Measurements from ENCODE around the gene PTPRD.

- TF ChIP-seq ZNF140 (tag by site-specific recombination; IDR thresholded peaks at IDR 0.05) (no peak), CTCF (tag by site-specific recombination; IDR thresholded peaks at IDR 0.05) (no peak), ZSCAN18 (tag by site-specific recombination; IDR thresholded peaks at IDR 0.05) (no peak), PRDM4 (tag by site-specific recombination; IDR thresholded peaks at IDR 0.05) (no peak), KLF17 (tag by site-specific recombination; IDR thresholded peaks at IDR 0.05) (no peak), ZFP41 (tag by site-specific recombination; IDR thresholded peaks at IDR 0.05; ENCODE audit: borderline replicate concordance) (no peak), YY1 (tag by site-specific recombination; IDR thresholded peaks at IDR 0.05) (no peak), ELK4 (IDR thresholded peaks at IDR 0.05; ENCODE audit: borderline replicate concordance, low read depth, low read length) (no peak), ZNF677 (tag by site-specific recombination; IDR thresholded peaks at IDR 0.05) (no peak), ZNF518A (tag by site-specific recombination; conservative IDR thresholded peaks at IDR 0.05; ENCODE audit: low read depth) (no peak), ZNF580 (tag by site-specific recombination; IDR thresholded peaks at IDR 0.05) (no peak), ZBTB49 (tag by site-specific recombination; IDR thresholded peaks at IDR 0.05; ENCODE audit: low read depth) (no peak), ZNF146 (tag by site-specific recombination; IDR thresholded peaks at IDR 0.05) (no peak)
Measured at GRCh38 chr9:8685825-8686224, 1927.0 kb downstream of the PTPRD start.
